Endothelial cell of umbilical vein (primary cell): ENCODE measurements around the gene PHLPP1. TPM values are rescaled to one million over a fixed set of nuclear protein-coding genes. Genes with fewer than 3 reads are reported as not detected.

Source experiments
- BruUV-seq: library from RNA; stranded (reverse); fragments of 400-500 nt; replicated peaks from 2 replicates; lab custom pipeline; 2021; lab: Mats Ljungman, UMichigan
- CTCF ChIA-PET: fragments of 300-600, 350-600 bp; sonication (Branson Sonifier 250); formaldehyde crosslinking; loops from one replicate; lab custom pipeline; 2021; ENCODE audit warnings: antibody characterized with exemption, inconsistent platforms; lab: Charles Lee
- POLR2A ChIA-PET: fragments of 300-600, 350-600 bp; sonication (Branson Sonifier 250); formaldehyde crosslinking; loops from one replicate; lab custom pipeline; 2021; ENCODE audit warnings: antibody characterized with exemption, inconsistent platforms; lab: Charles Lee
- DNase-seq: peaks from one replicate; pipeline ENCODE4 v3.0.0-alpha.2; 2011; ENCODE audit warnings: low read depth, low spot score
- FAIRE-seq: peaks from 2 replicates; lab custom pipeline; 2011; peaks lifted over from hg19 to GRCh38; lab: Jason Lieb, UNC
- H2AFZ ChIP-seq: 2 replicates; pipeline ENCODE4 v1.6.0; 2012; ENCODE audit warnings: low read depth, low read length, control low read depth, inconsistent platforms
- H3K27ac ChIP-seq: 2 replicates; pipeline ENCODE4 v1.5.1; 2011; ENCODE audit warnings: low read depth, mild to moderate bottlenecking, control low read depth, low read length, moderate library complexity; ENCODE audit not compliant: insufficient read depth
- H3K27me3 ChIP-seq, 2 experiments: 2 replicates each; pipeline versions ENCODE4 v1.6.0 to v1.6.1; 2011; ENCODE audit warnings: low read length in 2 of 2, mixed read lengths in 1 of 2; ENCODE audit not compliant: control insufficient read depth in 2 of 2, insufficient read depth in 2 of 2
- H3K36me3 ChIP-seq, 2 experiments: 2 replicates in 1 of 2; 3 replicates in 1 of 2; pipeline ENCODE4 v1.5.1; 2011; ENCODE audit warnings: low read length in 2 of 2, mild to moderate bottlenecking in 1 of 2, moderate library complexity in 1 of 2; ENCODE audit not compliant: control insufficient read depth in 2 of 2, insufficient read depth in 2 of 2; ENCODE audit errors: extremely low read depth in 1 of 2
- H3K4me1 ChIP-seq: 3 replicates; pipeline ENCODE4 v1.5.1; 2011; ENCODE audit warnings: mild to moderate bottlenecking, low read length; ENCODE audit not compliant: control insufficient read depth, insufficient read depth; ENCODE audit errors: extremely low read depth
- H3K4me2 ChIP-seq: 2 replicates; pipeline ENCODE4 v1.6.1; 2011; ENCODE audit warnings: low read length, control low read depth, mixed read lengths; ENCODE audit not compliant: insufficient read depth
- H3K4me3 ChIP-seq, 3 experiments: fragments of 200-600 bp in 1 of 3; sonication (generic), shearing (Covaris generic) in 1 of 3; replicated peaks in 1 of 3; 2 replicates each; pipeline ENCODE4 v1.5.1; 2011 to 2016; ENCODE audit warnings: control low read depth in 3 of 3, low read length in 3 of 3, mild to moderate bottlenecking in 2 of 3, inconsistent platforms in 1 of 3, low read depth in 1 of 3, moderate library complexity in 1 of 3; ENCODE audit not compliant: insufficient read depth in 1 of 3
- H3K79me2 ChIP-seq: 2 replicates; pipeline ENCODE4 v1.6.0; 2012; ENCODE audit warnings: low read length, inconsistent platforms; ENCODE audit not compliant: control insufficient read depth, insufficient read depth
- H3K9ac ChIP-seq: replicated peaks from 2 replicates; pipeline ENCODE3; 2011; ENCODE audit warnings: low read length, control low read depth; ENCODE audit not compliant: insufficient read depth; ENCODE audit errors: extremely low read depth
- H3K9me1 ChIP-seq: replicated peaks from 3 replicates; pipeline ENCODE4 v1.6.0; 2011; ENCODE audit warnings: mild to moderate bottlenecking, low read length; ENCODE audit not compliant: control insufficient read depth, insufficient read depth; ENCODE audit errors: extremely low read depth
- H3K9me3 ChIP-seq: replicated peaks from 2 replicates; pipeline ENCODE4 v1.5.1; 2012; ENCODE audit warnings: low read length, inconsistent platforms; ENCODE audit not compliant: control insufficient read depth, insufficient read depth
- H4K20me1 ChIP-seq: replicated peaks from 2 replicates; pipeline ENCODE3; 2011; ENCODE audit warnings: mild to moderate bottlenecking, low read length; ENCODE audit not compliant: control insufficient read depth, insufficient read depth; ENCODE audit errors: extremely low read depth
- CTCF ChIP-seq, 2 donors: IDR thresholded peaks; 1 replicate in 1 of 2; 2 replicates in 1 of 2; pipeline ENCODE4 v1.5.1; 2011; ENCODE audit warnings: low read length in 2 of 2, mild to moderate bottlenecking in 2 of 2, moderate library complexity in 2 of 2, control low read depth in 1 of 2, inconsistent platforms in 1 of 2, low read depth in 1 of 2; ENCODE audit not compliant: insufficient read depth in 1 of 2; ENCODE audit errors: extremely low read depth in 1 of 2
- EZH2 ChIP-seq: IDR thresholded peaks from 2 replicates; pipeline ENCODE4 v1.6.1; 2012; ENCODE audit warnings: borderline replicate concordance, low read depth, mild to moderate bottlenecking, moderate library complexity, low read length, inconsistent platforms; ENCODE audit not compliant: severe bottlenecking
- FOS ChIP-seq: IDR thresholded peaks from 2 replicates; pipeline ENCODE4 v1.6.1; 2011; ENCODE audit warnings: mild to moderate bottlenecking, low read length, moderate library complexity, borderline replicate concordance; ENCODE audit not compliant: insufficient read depth
- GATA2 ChIP-seq: IDR thresholded peaks from 2 replicates; pipeline ENCODE4 v1.7.0; 2011; ENCODE audit warnings: low read depth, mild to moderate bottlenecking, moderate library complexity, mixed read lengths, low read length; ENCODE audit not compliant: insufficient read length, insufficient read depth
- JUN ChIP-seq: IDR thresholded peaks from 2 replicates; pipeline ENCODE4 v1.6.1; 2011; ENCODE audit warnings: borderline replicate concordance, low read depth; ENCODE audit not compliant: insufficient read length, insufficient read depth
- MAX ChIP-seq: IDR thresholded peaks from 2 replicates; pipeline ENCODE4 v1.6.1; 2011; ENCODE audit not compliant: insufficient read depth, insufficient read length
- MYC ChIP-seq: IDR thresholded peaks from one replicate; pipeline ENCODE4 v1.6.1; 2011; ENCODE audit warnings: mild to moderate bottlenecking, low read depth, low read length
- POLR2A ChIP-seq: IDR thresholded peaks from 2 replicates; pipeline ENCODE4 v1.6.1; 2012; ENCODE audit warnings: low read depth, mild to moderate bottlenecking, control low read depth, low read length
- POLR2AphosphoS5 ChIP-seq: IDR thresholded peaks from 2 replicates; pipeline ENCODE4 v1.6.1; 2012; ENCODE audit warnings: low read depth, mild to moderate bottlenecking, control low read depth, low read length, moderate library complexity; ENCODE audit not compliant: insufficient read depth
- dilution Hi-C: fragments of 300-500 bp; cut with MboI; formaldehyde crosslinking; loops from one replicate; pipeline ENCODE4 v1.15.0; 2019; ENCODE audit warnings: low sequenced_read_pairs; ENCODE audit not compliant: extremely low pct_ligation_motif_present
- intact Hi-C: fragments of 100-400 bp; cut with micrococcal nuclease; formaldehyde crosslinking; loops from one replicate; pipeline ENCODE4 v1.10.0; 2022
- polyA plus RNA-seq, 4 experiments: library from polyadenylated mRNA; depleted of rRNA in 3 of 4; stranded (reverse) in 3 of 4; unstranded in 1 of 4; fragments of >200 nt; gene quantifications; 2 replicates each; pipeline versions ENCODE4 v1.2.1 to v1.2.3, GENCODE V29; 2011 to 2012; ENCODE audit warnings: missing spikeins in 1 of 4
- total RNA-seq: library from RNA; stranded (reverse); gene quantifications from 2 replicates; pipeline ENCODE4 v1.2.3, GENCODE V29; 2021

Gene PHLPP1
- total and polyA plus RNA-seq, 2 donors (not counting 3 experiments of a cell fraction or from before 2014, with no cell fraction given): 4.0 to 10.8 TPM

GRCh38 chr18:63017076-63017475 is 301.7 kb downstream of the PHLPP1 start:
- Histone ChIP-seq H3K27ac (no peak overlapping the region), H3K9me1 (no peaks in the 10 kb centered on the region), H3K79me2 (no peaks in the 10 kb centered on the region), H3K9ac (no peak overlapping the region), H2AFZ (no peak overlapping the region), H3K4me3 (no peak overlapping the region), H3K9me3 (no peaks in the 10 kb centered on the region), H3K4me1 (no peaks in the 10 kb centered on the region), H3K36me3 (no peaks in the 10 kb centered on the region), H3K4me2 (no peak overlapping the region), H3K27me3 (peaks cover 18 to 19% of the 10 kb centered on the region in 2 experiments), H4K20me1 (no peaks in the 10 kb centered on the region)
- intact Hi-C loops: no loop called here
- no peak for DNase-seq
- POLR2A ChIA-PET: no interaction called here
- dilution Hi-C loops: no loop called here
- TF ChIP-seq MYC (no peak), POLR2AphosphoS5 (no peak), FOS (no peak), GATA2 (no peak), JUN (no peak), MAX (no peak), CTCF (IDR thresholded peaks at IDR 0.05; ENCODE audit: extremely low read depth in 1 of 2, insufficient read depth in 1 of 2, low read depth in 1 of 2, low read length in 2 of 2) (no peak), EZH2 (no peak), POLR2A (no peak)
- no TSS peak for BruUV-seq
- FAIRE-seq: no peak
- CTCF ChIA-PET: interaction anchor here (1.0 to 5.0 kb wide), 17 partner anchors 10 to 561 kb away, joined by 3 to 176 read pairs (median 7); partner anchors contain the start of gene BCL2
